K562 (cell line): ENCODE results near the gene NPM1.

ENCODE experiments used
- CEBPG ChIP-seq, 3 experiments: fragments of 200-800 bp in 1 of 3; sonication (Bioruptor generic) in 1 of 3; sonication (generic) in 1 of 3; formaldehyde crosslinking in 1 of 3; IDR thresholded peaks in 2 of 3; conservative IDR thresholded peaks in 1 of 3; 2 replicates each; pipeline versions ENCODE4 v1.6.1 to v1.8.0; 2016 to 2022; ENCODE audit warnings: missing compliant biosample characterization in 2 of 3, missing genetic modification characterization in 2 of 3, mild to moderate bottlenecking in 1 of 3, missing genetic modification reagents in 1 of 3
- ELK1 ChIP-seq: sonication (generic); formaldehyde crosslinking; IDR thresholded peaks from 2 replicates; pipeline ENCODE4 v1.8.1; 2022; ENCODE audit warnings: missing genetic modification reagents
- EZH2 ChIP-seq: IDR thresholded peaks from 2 replicates; pipeline ENCODE4 v1.6.1; 2012; ENCODE audit warnings: low read depth, mild to moderate bottlenecking, inconsistent platforms, low read length, borderline replicate concordance
- HMGXB4 ChIP-seq: sonication (generic); formaldehyde crosslinking; IDR thresholded peaks from 2 replicates; pipeline ENCODE4 v1.8.1; 2023; ENCODE audit warnings: mild to moderate bottlenecking, missing genetic modification reagents
- MNT ChIP-seq, 2 experiments: fragments of 450-650 bp; conservative IDR thresholded peaks; 2 replicates each; pipeline ENCODE4 v1.6.1; 2017; ENCODE audit warnings: mild to moderate bottlenecking in 2 of 2, moderate library complexity in 2 of 2
- MYC ChIP-seq, 2 experiments: fragments of 250-450 bp in 1 of 2; sonication (Bioruptor Pico) in 1 of 2; IDR thresholded peaks; 2 replicates each; pipeline versions ENCODE4 v1.5.1 to v1.6.1; 2012 to 2021; ENCODE audit warnings: low read depth in 2 of 2, borderline replicate concordance in 1 of 2, improper control_type of control experiment in 1 of 2, low read length in 1 of 2, mild to moderate bottlenecking in 1 of 2, moderate library complexity in 1 of 2
- POLR3A ChIP-seq: IDR thresholded peaks from 2 replicates; pipeline ENCODE4 v1.6.1; 2011; ENCODE audit warnings: borderline replicate concordance, mild to moderate bottlenecking, moderate library complexity; ENCODE audit not compliant: insufficient read length, insufficient read depth; ENCODE audit errors: extremely low read depth
- RBFOX2 ChIP-seq: fragments of 200-400 bp; formaldehyde crosslinking; IDR thresholded peaks from 2 replicates; pipeline ENCODE4 v1.6.1; 2017; ENCODE audit warnings: low read depth, mild to moderate bottlenecking, low read length, moderate library complexity
- TBP ChIP-seq: optimal IDR thresholded peaks from 2 replicates; pipeline ENCODE3; 2011; ENCODE audit warnings: low read depth, low read length, improper control_type of control experiment
- ZNF324 ChIP-seq: fragments of 250-450 bp; sonication (Bioruptor Pico); IDR thresholded peaks from 2 replicates; pipeline ENCODE4 v1.4.0; 2020; ENCODE audit warnings: mild to moderate bottlenecking
- ZZZ3 ChIP-seq: fragments of 450-650 bp; IDR thresholded peaks from 2 replicates; pipeline ENCODE4 v1.6.1; 2016; ENCODE audit warnings: antibody characterized with exemption, mild to moderate bottlenecking, moderate library complexity
- TF ChIP-seq, protein P1 (sequence below), 3 experiments: IDR thresholded peaks in 2 of 3; conservative IDR thresholded peaks in 1 of 3; 2 replicates each; pipeline ENCODE4 v1.5.1; 2011 to 2012; ENCODE audit warnings: low read length in 3 of 3, mild to moderate bottlenecking in 3 of 3, control low read depth in 2 of 3, improper control_type of control experiment in 1 of 3, inconsistent platforms in 1 of 3, low read depth in 1 of 3, mixed read lengths in 1 of 3, moderate library complexity in 1 of 3; ENCODE audit not compliant: insufficient read depth in 2 of 3
- TF ChIP-seq, protein P2 (sequence below): conservative IDR thresholded peaks from 2 replicates; pipeline ENCODE4 v1.6.1; 2011; ENCODE audit warnings: low read depth, mild to moderate bottlenecking, low read length; ENCODE audit not compliant: control insufficient read depth

- no peak for TF ChIP-seq EZH2
- TF ChIP-seq MYC (IDR thresholded peaks at IDR 0.05; ENCODE audit: low read depth, low read length), result no peak
- no peak for TF ChIP-seq MYC (CRISPR knock-in tag; IDR thresholded peaks at IDR 0.05; ENCODE audit: borderline replicate concordance, low read depth)
- TF ChIP-seq, protein P1, sequence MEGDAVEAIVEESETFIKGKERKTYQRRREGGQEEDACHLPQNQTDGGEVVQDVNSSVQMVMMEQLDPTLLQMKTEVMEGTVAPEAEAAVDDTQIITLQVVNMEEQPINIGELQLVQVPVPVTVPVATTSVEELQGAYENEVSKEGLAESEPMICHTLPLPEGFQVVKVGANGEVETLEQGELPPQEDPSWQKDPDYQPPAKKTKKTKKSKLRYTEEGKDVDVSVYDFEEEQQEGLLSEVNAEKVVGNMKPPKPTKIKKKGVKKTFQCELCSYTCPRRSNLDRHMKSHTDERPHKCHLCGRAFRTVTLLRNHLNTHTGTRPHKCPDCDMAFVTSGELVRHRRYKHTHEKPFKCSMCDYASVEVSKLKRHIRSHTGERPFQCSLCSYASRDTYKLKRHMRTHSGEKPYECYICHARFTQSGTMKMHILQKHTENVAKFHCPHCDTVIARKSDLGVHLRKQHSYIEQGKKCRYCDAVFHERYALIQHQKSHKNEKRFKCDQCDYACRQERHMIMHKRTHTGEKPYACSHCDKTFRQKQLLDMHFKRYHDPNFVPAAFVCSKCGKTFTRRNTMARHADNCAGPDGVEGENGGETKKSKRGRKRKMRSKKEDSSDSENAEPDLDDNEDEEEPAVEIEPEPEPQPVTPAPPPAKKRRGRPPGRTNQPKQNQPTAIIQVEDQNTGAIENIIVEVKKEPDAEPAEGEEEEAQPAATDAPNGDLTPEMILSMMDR (IDR thresholded peaks at IDR 0.05 in 2 of 3, conservative IDR thresholded peaks at IDR 0.05 in 1 of 3; ENCODE audit: insufficient read depth in 2 of 3, low read depth in 1 of 3, low read length in 3 of 3), result peak in 2 of 3 experiments; percentile 41 to 45; a peak in 3 of 6 replicates
- TF ChIP-seq MNT (conservative IDR thresholded peaks at IDR 0.05), result no peak
- TF ChIP-seq ZZZ3, result no peak
- TF ChIP-seq ZNF324 (CRISPR knock-in tag), result no peak
- peak; percentile 31 for TF ChIP-seq RBFOX2
- no peak for TF ChIP-seq HMGXB4
- TF ChIP-seq POLR3A, result no peak
- TF ChIP-seq CEBPG (CRISPR knock-in tag; IDR thresholded peaks at IDR 0.05), result no peak
- no peak for TF ChIP-seq CEBPG (tag; conservative IDR thresholded peaks at IDR 0.05 in 1 of 2, IDR thresholded peaks at IDR 0.05 in 1 of 2)
- TF ChIP-seq, protein P2, sequence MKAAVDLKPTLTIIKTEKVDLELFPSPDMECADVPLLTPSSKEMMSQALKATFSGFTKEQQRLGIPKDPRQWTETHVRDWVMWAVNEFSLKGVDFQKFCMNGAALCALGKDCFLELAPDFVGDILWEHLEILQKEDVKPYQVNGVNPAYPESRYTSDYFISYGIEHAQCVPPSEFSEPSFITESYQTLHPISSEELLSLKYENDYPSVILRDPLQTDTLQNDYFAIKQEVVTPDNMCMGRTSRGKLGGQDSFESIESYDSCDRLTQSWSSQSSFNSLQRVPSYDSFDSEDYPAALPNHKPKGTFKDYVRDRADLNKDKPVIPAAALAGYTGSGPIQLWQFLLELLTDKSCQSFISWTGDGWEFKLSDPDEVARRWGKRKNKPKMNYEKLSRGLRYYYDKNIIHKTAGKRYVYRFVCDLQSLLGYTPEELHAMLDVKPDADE, result no peak
- no peak for TF ChIP-seq TBP
- no peak for TF ChIP-seq ELK1
Observed at GRCh38 chr5:171405615-171406014, 18.0 kb downstream of the NPM1 start.
